Endothelial cell of umbilical vein (primary cell): ENCODE data around the gene GNAO1. TPM values are rescaled to one million over a fixed set of nuclear protein-coding genes. Genes with fewer than 3 reads are reported as not detected.

Experiments
- BruUV-seq: library from RNA; stranded (reverse); fragments of 400-500 nt; replicated peaks from 2 replicates; lab custom pipeline; 2021; lab: Mats Ljungman, UMichigan
- CTCF ChIA-PET: fragments of 300-600, 350-600 bp; sonication (Branson Sonifier 250); formaldehyde crosslinking; loops from one replicate; lab custom pipeline; 2021; ENCODE audit warnings: antibody characterized with exemption, inconsistent platforms; lab: Charles Lee
- POLR2A ChIA-PET: fragments of 300-600, 350-600 bp; sonication (Branson Sonifier 250); formaldehyde crosslinking; loops from one replicate; lab custom pipeline; 2021; ENCODE audit warnings: antibody characterized with exemption, inconsistent platforms; lab: Charles Lee
- DNase-seq: peaks from one replicate; pipeline ENCODE4 v3.0.0-alpha.2; 2011; ENCODE audit warnings: low read depth, low spot score
- FAIRE-seq: peaks from 2 replicates; lab custom pipeline; 2011; peaks lifted over from hg19 to GRCh38; lab: Jason Lieb, UNC
- H2AFZ ChIP-seq: 2 replicates; pipeline ENCODE4 v1.6.0; 2012; ENCODE audit warnings: low read depth, low read length, control low read depth, inconsistent platforms
- H3K27ac ChIP-seq: 2 replicates; pipeline ENCODE4 v1.5.1; 2011; ENCODE audit warnings: low read depth, mild to moderate bottlenecking, control low read depth, low read length, moderate library complexity; ENCODE audit not compliant: insufficient read depth
- H3K27me3 ChIP-seq, 2 experiments: 2 replicates each; pipeline versions ENCODE4 v1.6.0 to v1.6.1; 2011; ENCODE audit warnings: low read length in 2 of 2, mixed read lengths in 1 of 2; ENCODE audit not compliant: control insufficient read depth in 2 of 2, insufficient read depth in 2 of 2
- H3K36me3 ChIP-seq, 2 experiments: 2 replicates in 1 of 2; 3 replicates in 1 of 2; pipeline ENCODE4 v1.5.1; 2011; ENCODE audit warnings: low read length in 2 of 2, mild to moderate bottlenecking in 1 of 2, moderate library complexity in 1 of 2; ENCODE audit not compliant: control insufficient read depth in 2 of 2, insufficient read depth in 2 of 2; ENCODE audit errors: extremely low read depth in 1 of 2
- H3K4me1 ChIP-seq: 3 replicates; pipeline ENCODE4 v1.5.1; 2011; ENCODE audit warnings: mild to moderate bottlenecking, low read length; ENCODE audit not compliant: control insufficient read depth, insufficient read depth; ENCODE audit errors: extremely low read depth
- H3K4me2 ChIP-seq: 2 replicates; pipeline ENCODE4 v1.6.1; 2011; ENCODE audit warnings: low read length, control low read depth, mixed read lengths; ENCODE audit not compliant: insufficient read depth
- H3K4me3 ChIP-seq, 3 experiments: fragments of 200-600 bp in 1 of 3; sonication (generic), shearing (Covaris generic) in 1 of 3; replicated peaks in 1 of 3; 2 replicates each; pipeline ENCODE4 v1.5.1; 2011 to 2016; ENCODE audit warnings: control low read depth in 3 of 3, low read length in 3 of 3, mild to moderate bottlenecking in 2 of 3, inconsistent platforms in 1 of 3, low read depth in 1 of 3, moderate library complexity in 1 of 3; ENCODE audit not compliant: insufficient read depth in 1 of 3
- H3K79me2 ChIP-seq: 2 replicates; pipeline ENCODE4 v1.6.0; 2012; ENCODE audit warnings: low read length, inconsistent platforms; ENCODE audit not compliant: control insufficient read depth, insufficient read depth
- H3K9ac ChIP-seq: replicated peaks from 2 replicates; pipeline ENCODE3; 2011; ENCODE audit warnings: low read length, control low read depth; ENCODE audit not compliant: insufficient read depth; ENCODE audit errors: extremely low read depth
- H3K9me1 ChIP-seq: replicated peaks from 3 replicates; pipeline ENCODE4 v1.6.0; 2011; ENCODE audit warnings: mild to moderate bottlenecking, low read length; ENCODE audit not compliant: control insufficient read depth, insufficient read depth; ENCODE audit errors: extremely low read depth
- H3K9me3 ChIP-seq: replicated peaks from 2 replicates; pipeline ENCODE4 v1.5.1; 2012; ENCODE audit warnings: low read length, inconsistent platforms; ENCODE audit not compliant: control insufficient read depth, insufficient read depth
- H4K20me1 ChIP-seq: replicated peaks from 2 replicates; pipeline ENCODE3; 2011; ENCODE audit warnings: mild to moderate bottlenecking, low read length; ENCODE audit not compliant: control insufficient read depth, insufficient read depth; ENCODE audit errors: extremely low read depth
- CTCF ChIP-seq, 2 donors: IDR thresholded peaks; 1 replicate in 1 of 2; 2 replicates in 1 of 2; pipeline ENCODE4 v1.5.1; 2011; ENCODE audit warnings: low read length in 2 of 2, mild to moderate bottlenecking in 2 of 2, moderate library complexity in 2 of 2, control low read depth in 1 of 2, inconsistent platforms in 1 of 2, low read depth in 1 of 2; ENCODE audit not compliant: insufficient read depth in 1 of 2; ENCODE audit errors: extremely low read depth in 1 of 2
- EZH2 ChIP-seq: IDR thresholded peaks from 2 replicates; pipeline ENCODE4 v1.6.1; 2012; ENCODE audit warnings: borderline replicate concordance, low read depth, mild to moderate bottlenecking, moderate library complexity, low read length, inconsistent platforms; ENCODE audit not compliant: severe bottlenecking
- FOS ChIP-seq: IDR thresholded peaks from 2 replicates; pipeline ENCODE4 v1.6.1; 2011; ENCODE audit warnings: mild to moderate bottlenecking, low read length, moderate library complexity, borderline replicate concordance; ENCODE audit not compliant: insufficient read depth
- GATA2 ChIP-seq: IDR thresholded peaks from 2 replicates; pipeline ENCODE4 v1.7.0; 2011; ENCODE audit warnings: low read depth, mild to moderate bottlenecking, moderate library complexity, mixed read lengths, low read length; ENCODE audit not compliant: insufficient read length, insufficient read depth
- JUN ChIP-seq: IDR thresholded peaks from 2 replicates; pipeline ENCODE4 v1.6.1; 2011; ENCODE audit warnings: borderline replicate concordance, low read depth; ENCODE audit not compliant: insufficient read length, insufficient read depth
- MYC ChIP-seq: IDR thresholded peaks from one replicate; pipeline ENCODE4 v1.6.1; 2011; ENCODE audit warnings: mild to moderate bottlenecking, low read depth, low read length
- POLR2A ChIP-seq: IDR thresholded peaks from 2 replicates; pipeline ENCODE4 v1.6.1; 2012; ENCODE audit warnings: low read depth, mild to moderate bottlenecking, control low read depth, low read length
- POLR2AphosphoS5 ChIP-seq: IDR thresholded peaks from 2 replicates; pipeline ENCODE4 v1.6.1; 2012; ENCODE audit warnings: low read depth, mild to moderate bottlenecking, control low read depth, low read length, moderate library complexity; ENCODE audit not compliant: insufficient read depth
- dilution Hi-C: fragments of 300-500 bp; cut with MboI; formaldehyde crosslinking; loops from one replicate; pipeline ENCODE4 v1.15.0; 2019; ENCODE audit warnings: low sequenced_read_pairs; ENCODE audit not compliant: extremely low pct_ligation_motif_present
- intact Hi-C: fragments of 100-400 bp; cut with micrococcal nuclease; formaldehyde crosslinking; loops from one replicate; pipeline ENCODE4 v1.10.0; 2022
- polyA plus RNA-seq, 4 experiments: library from polyadenylated mRNA; depleted of rRNA in 3 of 4; stranded (reverse) in 3 of 4; unstranded in 1 of 4; fragments of >200 nt; gene quantifications; 2 replicates each; pipeline versions ENCODE4 v1.2.1 to v1.2.3, GENCODE V29; 2011 to 2012; ENCODE audit warnings: missing spikeins in 1 of 4
- total RNA-seq: library from RNA; stranded (reverse); gene quantifications from 2 replicates; pipeline ENCODE4 v1.2.3, GENCODE V29; 2021
- TF ChIP-seq, protein P1 (sequence below): IDR thresholded peaks from 2 replicates; pipeline ENCODE4 v1.6.1; 2011; ENCODE audit not compliant: insufficient read depth, insufficient read length

Gene GNAO1
- total and polyA plus RNA-seq, 2 donors (not counting 3 experiments of a cell fraction or from before 2014, with no cell fraction given): not detected

DNA sequence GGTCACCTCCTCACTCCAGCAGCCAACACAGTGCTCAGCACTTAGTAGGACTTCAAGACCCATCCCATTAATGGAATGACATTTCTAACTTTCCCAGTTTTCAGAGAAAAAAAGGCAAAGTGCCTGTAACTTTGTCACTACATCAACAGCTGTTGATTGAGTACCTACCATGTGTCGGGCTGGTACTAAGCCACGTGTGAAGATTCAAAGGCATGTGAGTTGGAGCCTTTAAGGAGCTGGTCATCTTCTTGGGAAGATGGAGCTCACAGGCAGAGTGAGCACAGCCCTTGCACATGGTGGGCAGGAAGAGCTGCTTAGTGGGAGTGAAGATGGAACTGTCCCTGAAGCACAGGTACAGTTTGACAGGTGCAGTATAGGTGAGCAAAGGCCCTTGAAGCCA lies 88.6 kb downstream of the GNAO1 start:
- H3K36me3 ChIP-seq: no peaks in the 10 kb centered on the region
- H3K79me2 ChIP-seq: no peaks in the 10 kb centered on the region
- no peak overlapping the region for H3K4me3 ChIP-seq
- no TSS peak for BruUV-seq
- no peaks in the 10 kb centered on the region for H3K4me1 ChIP-seq
- FAIRE-seq: no peak
- CTCF ChIA-PET: no interaction called here
- H2AFZ ChIP-seq: no peak overlapping the region
- dilution Hi-C loops (no loop called here), intact Hi-C loops (no loop called here)
- POLR2A ChIA-PET: no interaction called here
- no peaks in the 10 kb centered on the region for H3K9me3 ChIP-seq
- no peaks in the 10 kb centered on the region for H3K27me3 ChIP-seq
- H3K4me2 ChIP-seq: no peak overlapping the region
- no peak overlapping the region for H3K9ac ChIP-seq
- no peak for TF ChIP-seq MYC
- no peak for TF ChIP-seq POLR2A
- TF ChIP-seq, protein P1, sequence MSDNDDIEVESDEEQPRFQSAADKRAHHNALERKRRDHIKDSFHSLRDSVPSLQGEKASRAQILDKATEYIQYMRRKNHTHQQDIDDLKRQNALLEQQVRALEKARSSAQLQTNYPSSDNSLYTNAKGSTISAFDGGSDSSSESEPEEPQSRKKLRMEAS: no peak
- no peak for TF ChIP-seq EZH2
- no peak for TF ChIP-seq FOS
- TF ChIP-seq JUN: no peak
- no peak for TF ChIP-seq POLR2AphosphoS5
- TF ChIP-seq CTCF (IDR thresholded peaks at IDR 0.05; ENCODE audit: extremely low read depth in 1 of 2, insufficient read depth in 1 of 2, low read depth in 1 of 2, low read length in 2 of 2): no peak
- no peak for TF ChIP-seq GATA2
- H3K9me1 ChIP-seq: no peaks in the 10 kb centered on the region
- DNase-seq: no peak
- no peak overlapping the region for H3K27ac ChIP-seq
- no peaks in the 10 kb centered on the region for H4K20me1 ChIP-seq
